Suprapubic skin (tissue), 3 donors: Measurements from ENCODE around the gene PRDM11.

Experiments used
- EP300 ChIP-seq: sonication (generic); formaldehyde crosslinking; IDR thresholded peaks from one replicate; pipeline ENCODE4 v1.6.1; 2017; ENCODE audit warnings: antibody characterized with exemption
- TF ChIP-seq, protein P1 (sequence below), 2 donors: fragments of 200-600 bp in 1 of 2; fragments of 450-650 bp in 1 of 2; sonication (generic) in 1 of 2; IDR thresholded peaks; one replicate each; pipeline ENCODE4 v1.5.1; 2016 to 2019; ENCODE audit warnings: antibody characterized with exemption in 2 of 2, mild to moderate bottlenecking in 1 of 2, moderate library complexity in 1 of 2

DNA sequence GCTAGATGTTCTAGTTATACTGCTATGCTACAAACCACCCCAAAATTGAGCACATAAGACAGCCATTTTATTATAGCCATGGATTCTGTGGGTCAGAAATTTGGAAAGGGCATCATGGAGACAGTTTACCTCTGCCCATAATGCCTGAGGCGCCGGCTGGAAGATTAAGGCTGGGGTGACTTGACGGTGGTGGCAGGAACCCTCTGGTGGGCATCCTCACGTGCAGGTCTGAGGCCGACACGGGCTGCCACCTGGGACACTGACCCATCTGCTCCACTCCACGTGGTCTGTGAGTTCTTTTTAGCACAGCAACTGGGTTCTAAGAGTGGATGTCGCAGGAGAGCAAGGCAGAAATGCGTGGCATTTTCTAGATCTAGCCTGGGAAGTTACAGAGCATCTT lies 40.0 kb upstream of the PRDM11 start:
- TF ChIP-seq EP300: no peak
- TF ChIP-seq, protein P1, sequence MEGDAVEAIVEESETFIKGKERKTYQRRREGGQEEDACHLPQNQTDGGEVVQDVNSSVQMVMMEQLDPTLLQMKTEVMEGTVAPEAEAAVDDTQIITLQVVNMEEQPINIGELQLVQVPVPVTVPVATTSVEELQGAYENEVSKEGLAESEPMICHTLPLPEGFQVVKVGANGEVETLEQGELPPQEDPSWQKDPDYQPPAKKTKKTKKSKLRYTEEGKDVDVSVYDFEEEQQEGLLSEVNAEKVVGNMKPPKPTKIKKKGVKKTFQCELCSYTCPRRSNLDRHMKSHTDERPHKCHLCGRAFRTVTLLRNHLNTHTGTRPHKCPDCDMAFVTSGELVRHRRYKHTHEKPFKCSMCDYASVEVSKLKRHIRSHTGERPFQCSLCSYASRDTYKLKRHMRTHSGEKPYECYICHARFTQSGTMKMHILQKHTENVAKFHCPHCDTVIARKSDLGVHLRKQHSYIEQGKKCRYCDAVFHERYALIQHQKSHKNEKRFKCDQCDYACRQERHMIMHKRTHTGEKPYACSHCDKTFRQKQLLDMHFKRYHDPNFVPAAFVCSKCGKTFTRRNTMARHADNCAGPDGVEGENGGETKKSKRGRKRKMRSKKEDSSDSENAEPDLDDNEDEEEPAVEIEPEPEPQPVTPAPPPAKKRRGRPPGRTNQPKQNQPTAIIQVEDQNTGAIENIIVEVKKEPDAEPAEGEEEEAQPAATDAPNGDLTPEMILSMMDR (IDR thresholded peaks at IDR 0.05): no peak
